HL-60 (cell line): ENCODE measurements around the gene CD58.
"Not testable (repeated sequence)": the region's sequence is repeated elsewhere in the genome, so short reads cannot be mapped to it uniquely, and the experiment has no call there.

Experiments used
- DNase-seq, 2 experiments: peaks; one replicate each; pipeline ENCODE4 v3.0.0-alpha.2; 2010 to 2020; ENCODE audit warnings: low read depth in 1 of 2, low spot score in 1 of 2
- H3K27ac ChIP-seq: fragments of 250-450 bp; sonication (Bioruptor Pico); replicated peaks from 2 replicates; pipeline ENCODE4 v1.5.1; 2020; ENCODE audit warnings: mild to moderate bottlenecking, moderate library complexity
- H3K27me3 ChIP-seq: fragments of 250-450 bp; sonication (Bioruptor Pico); 2 replicates; pipeline ENCODE4 v1.5.1; 2021; ENCODE audit warnings: mild to moderate bottlenecking, moderate library complexity; ENCODE audit not compliant: insufficient read depth, poor library complexity, severe bottlenecking
- H3K4me3 ChIP-seq: replicated peaks from 2 replicates; pipeline ENCODE4 v1.5.1; 2011; ENCODE audit warnings: mild to moderate bottlenecking, control low read depth, low read length; ENCODE audit not compliant: insufficient read depth
- CTCF ChIP-seq: IDR thresholded peaks from one replicate; pipeline ENCODE4 v1.5.1; 2011; ENCODE audit warnings: low read length, control low read depth, inconsistent platforms; ENCODE audit not compliant: insufficient read depth
- GABPA ChIP-seq: IDR thresholded peaks from 2 replicates; pipeline ENCODE4 v1.6.1; 2012; ENCODE audit warnings: low read depth
- POLR2AphosphoS5 ChIP-seq: IDR thresholded peaks from 2 replicates; pipeline ENCODE4 v1.6.1; 2012; ENCODE audit warnings: low read depth
- REST ChIP-seq: IDR thresholded peaks from 2 replicates; pipeline ENCODE4 v1.6.1; 2012; ENCODE audit warnings: low read depth; ENCODE audit not compliant: insufficient replicate concordance
- SPI1 ChIP-seq: IDR thresholded peaks from 2 replicates; pipeline ENCODE4 v1.6.1; 2012; ENCODE audit warnings: low read depth, mild to moderate bottlenecking, borderline replicate concordance
- long read RNA-seq: library from polyadenylated mRNA; unstranded; transcript quantifications from one replicate; pipeline ENCODE4 v2.0.0, GENCODE V29; 2020

Gene CD58
- long read RNA-seq, transcript CD58-201 (4 exons, 892 nt), result minor isoform, 5 of 16 reads
- long read RNA-seq, transcript CD58-202 (6 exons, 1,098 nt), result major isoform, 7 of 16 reads
- long read RNA-seq, partial matches to known transcripts, result 0 of 16 reads
- long read RNA-seq, other reads (novel, unspliced or antisense), result 4 of 16 reads

GRCh38 chr1:116570358-116571214, at the start of gene CD58:
Gene CD58 (minus strand): TSS chr1:116571026. CDS start chr1:116570972, 54 bp downstream.
- TF ChIP-seq REST, result no peak
- TF ChIP-seq POLR2AphosphoS5, result peak; percentile 59
- peak; percentile 27; the same call in 1 of the 2 replicates for TF ChIP-seq GABPA
- TF ChIP-seq SPI1, result peak; percentile 60
- peak; percentile 69 for TF ChIP-seq CTCF
- DNase-seq, result peak; percentile 66 to 87
- Histone ChIP-seq H3K4me3 (peak within 1 kb of the TSS; percentile 80), H3K27me3 (no peaks in the 10 kb centered on the region), H3K27ac (peak within 1 kb of the TSS; percentile 91)

GRCh38 chr1:116620392-116620791, 49.6 kb upstream of the CD58 start:
- not testable (repeated sequence) for H3K27me3 ChIP-seq, DNase-seq, H3K27ac ChIP-seq, H3K4me3 ChIP-seq

- not testable (repeated sequence) for H3K27ac ChIP-seq, H3K4me3 ChIP-seq, DNase-seq, H3K27me3 ChIP-seq
Observed at GRCh38 chr1:116619106-116619505, 48.3 kb upstream of the CD58 start.

GRCh38 chr1:116617808-116618207, 47.0 kb upstream of the CD58 start:
- not testable (repeated sequence) for H3K27ac ChIP-seq, H3K27me3 ChIP-seq, H3K4me3 ChIP-seq, DNase-seq

- not testable (repeated sequence) for H3K27me3 ChIP-seq, H3K4me3 ChIP-seq, DNase-seq, H3K27ac ChIP-seq
Observed at GRCh38 chr1:116613825-116614224, 43.0 kb upstream of the CD58 start.

GRCh38 chr1:116609801-116610371, 39.1 kb upstream of the CD58 start:
- not testable (repeated sequence) for DNase-seq, H3K27me3 ChIP-seq, H3K27ac ChIP-seq, H3K4me3 ChIP-seq

GRCh38 chr1:116608841-116609240, 38.0 kb upstream of the CD58 start:
- not testable (repeated sequence) for H3K27me3 ChIP-seq, H3K27ac ChIP-seq, H3K4me3 ChIP-seq, DNase-seq

- not testable (repeated sequence) for H3K27me3 ChIP-seq, H3K27ac ChIP-seq, H3K4me3 ChIP-seq
- DNase-seq, result peak in 1 of 2 experiments; percentile 9
Observed at GRCh38 chr1:116608151-116608550, 37.3 kb upstream of the CD58 start.

GRCh38 chr1:116607463-116607862, 36.6 kb upstream of the CD58 start:
- H3K27ac ChIP-seq, H3K27me3 ChIP-seq, DNase-seq, H3K4me3 ChIP-seq: not testable (repeated sequence)
